ENCODE results near the gene PNPLA1. TPM values are rescaled to one million over a fixed set of nuclear protein-coding genes. Genes with fewer than 3 reads are reported as not detected.
A peak's percentile ranks its signal among the peaks of the same experiment; 100 is the strongest.

Gene PNPLA1
- total RNA-seq, 1 experiment from 2014 or later: 0.27 TPM

GRCh38 chr6:36355819-36356218, 86.0 kb downstream of the PNPLA1 start:
- peak; percentile 24 for DNase-seq (ENCODE audit: low read depth)

GRCh38 chr6:36357872-36358225, 88.0 kb downstream of the PNPLA1 start:
- DNase-seq (ENCODE audit: low read depth): no peak

Other genes with a start within 250 kb of the PNPLA1 start
- 0.10 TPM in 1 of 2 replicates, not detected in the other for gene SLC26A8, start 245.4 kb upstream of the PNPLA1 start, total RNA-seq (2014; rRNA removed; shearing (Covaris generic))
- 59.6 and 86.7 TPM in 2 replicates for gene MAPK14, start 242.3 kb upstream of the PNPLA1 start, total RNA-seq (2014; rRNA removed; shearing (Covaris generic))
- 1.8 and 4.0 TPM in 2 replicates for gene MAPK13, start 139.5 kb upstream of the PNPLA1 start, total RNA-seq (2014; rRNA removed; shearing (Covaris generic))
- 22.2 and 35.1 TPM in 2 replicates for gene BRPF3, start 73.3 kb upstream of the PNPLA1 start, total RNA-seq (2014; rRNA removed; shearing (Covaris generic))
- not detected in 2 replicates for gene BNIP5, start 66.8 kb downstream of the PNPLA1 start, total RNA-seq (2014; rRNA removed; shearing (Covaris generic))
- gene ETV7, start 117.6 kb downstream of the PNPLA1 start, total RNA-seq (2014; rRNA removed; shearing (Covaris generic)): 14.4 and 19.0 TPM in 2 replicates
- gene PXT1, start 172.8 kb downstream of the PNPLA1 start, total RNA-seq (2014; rRNA removed; shearing (Covaris generic)): not detected in 2 replicates
- 53.9 and 82.9 TPM in 2 replicates for gene KCTD20, start 172.9 kb downstream of the PNPLA1 start, total RNA-seq (2014; rRNA removed; shearing (Covaris generic))

Data from M059J (cell line).